Keratinocyte (primary cell): ENCODE data around the gene CPEB1.
"Not testable (repeated sequence)": the region's sequence is repeated elsewhere in the genome, so short reads cannot be mapped to it uniquely, and the experiment has no call there.

Source experiments
- EZH2 ChIP-seq: IDR thresholded peaks from one replicate; pipeline ENCODE4 v1.6.1; 2012; ENCODE audit warnings: inconsistent platforms, mild to moderate bottlenecking, low read length, moderate library complexity
- TF ChIP-seq, protein P1 (sequence below), 3 experiments: IDR thresholded peaks in 1 of 3; conservative IDR thresholded peaks in 1 of 3; optimal IDR thresholded peaks in 1 of 3; 2 replicates in 2 of 3; 3 replicates in 1 of 3; pipeline versions ENCODE3 to v1.5.1; 2011; ENCODE audit warnings: low read length in 3 of 3, mild to moderate bottlenecking in 3 of 3, moderate library complexity in 2 of 3, control low read depth in 1 of 3, inconsistent platforms in 1 of 3; ENCODE audit not compliant: insufficient read depth in 2 of 3; ENCODE audit errors: extremely low read depth in 1 of 3

DNA sequence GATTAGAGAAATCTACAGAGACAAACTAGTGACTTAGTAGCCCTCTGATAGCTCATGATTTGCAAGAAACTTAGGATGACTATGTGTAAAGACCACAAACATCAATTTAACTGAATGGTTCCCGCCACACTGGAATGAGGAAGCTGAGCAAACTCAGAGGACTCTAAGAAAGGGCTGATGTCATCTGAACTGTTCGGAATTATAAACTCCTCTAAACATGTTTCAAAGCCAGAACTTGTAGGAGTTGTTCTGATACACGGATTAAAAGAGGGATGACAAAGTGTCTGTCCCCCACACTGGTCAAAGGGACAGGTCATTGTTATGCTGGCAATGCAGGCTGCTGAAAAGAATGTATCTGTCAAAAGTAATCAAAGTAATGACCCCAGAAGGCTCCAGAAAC is 141.3 kb downstream of the CPEB1 start:
- TF ChIP-seq, protein P1, sequence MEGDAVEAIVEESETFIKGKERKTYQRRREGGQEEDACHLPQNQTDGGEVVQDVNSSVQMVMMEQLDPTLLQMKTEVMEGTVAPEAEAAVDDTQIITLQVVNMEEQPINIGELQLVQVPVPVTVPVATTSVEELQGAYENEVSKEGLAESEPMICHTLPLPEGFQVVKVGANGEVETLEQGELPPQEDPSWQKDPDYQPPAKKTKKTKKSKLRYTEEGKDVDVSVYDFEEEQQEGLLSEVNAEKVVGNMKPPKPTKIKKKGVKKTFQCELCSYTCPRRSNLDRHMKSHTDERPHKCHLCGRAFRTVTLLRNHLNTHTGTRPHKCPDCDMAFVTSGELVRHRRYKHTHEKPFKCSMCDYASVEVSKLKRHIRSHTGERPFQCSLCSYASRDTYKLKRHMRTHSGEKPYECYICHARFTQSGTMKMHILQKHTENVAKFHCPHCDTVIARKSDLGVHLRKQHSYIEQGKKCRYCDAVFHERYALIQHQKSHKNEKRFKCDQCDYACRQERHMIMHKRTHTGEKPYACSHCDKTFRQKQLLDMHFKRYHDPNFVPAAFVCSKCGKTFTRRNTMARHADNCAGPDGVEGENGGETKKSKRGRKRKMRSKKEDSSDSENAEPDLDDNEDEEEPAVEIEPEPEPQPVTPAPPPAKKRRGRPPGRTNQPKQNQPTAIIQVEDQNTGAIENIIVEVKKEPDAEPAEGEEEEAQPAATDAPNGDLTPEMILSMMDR (optimal IDR thresholded peaks at IDR 0.05 in 1 of 3, IDR thresholded peaks at IDR 0.05 in 1 of 3, conservative IDR thresholded peaks at IDR 0.05 in 1 of 3; ENCODE audit: extremely low read depth in 1 of 3, insufficient read depth in 2 of 3, low read length in 3 of 3), result not testable (repeated sequence)
- not testable (repeated sequence) for TF ChIP-seq EZH2
